Right renal cortex interstitium (tissue), 3 donors: ENCODE results near the gene PRXL2A. TPM values are rescaled to one million over a fixed set of nuclear protein-coding genes. Genes with fewer than 3 reads are reported as not detected.
"Not testable (repeated sequence)": the region's sequence is repeated elsewhere in the genome, so short reads cannot be mapped to it uniquely, and the experiment has no call there.

Experiments used
- DNase-seq, 3 donors: peaks; one replicate each; pipeline ENCODE4 v3.0.0-alpha.2; 2013; ENCODE audit warnings: low read depth in 3 of 3, low spot score in 2 of 3
- polyA plus RNA-seq, 3 donors: library from polyadenylated mRNA; unstranded; fragments of 120-200 nt; gene quantifications; one replicate each; pipeline ENCODE4 v1.2.1, GENCODE V29; 2013; ENCODE audit not compliant: insufficient read length in 3 of 3

PRXL2A gene
- polyA plus RNA-seq, 3 donors, result 116 to 134 (median 124) TPM

- no peak for DNase-seq
These were observed 65.6 kb downstream of the PRXL2A start for GRCh38 chr10:80473692-80474596.

GRCh38 chr10:80474597-80474910 is 66.2 kb downstream of the PRXL2A start:
- DNase-seq, result no peak

- no peak for DNase-seq
These were observed 66.6 kb downstream of the PRXL2A start for GRCh38 chr10:80474941-80475340.

DNA sequence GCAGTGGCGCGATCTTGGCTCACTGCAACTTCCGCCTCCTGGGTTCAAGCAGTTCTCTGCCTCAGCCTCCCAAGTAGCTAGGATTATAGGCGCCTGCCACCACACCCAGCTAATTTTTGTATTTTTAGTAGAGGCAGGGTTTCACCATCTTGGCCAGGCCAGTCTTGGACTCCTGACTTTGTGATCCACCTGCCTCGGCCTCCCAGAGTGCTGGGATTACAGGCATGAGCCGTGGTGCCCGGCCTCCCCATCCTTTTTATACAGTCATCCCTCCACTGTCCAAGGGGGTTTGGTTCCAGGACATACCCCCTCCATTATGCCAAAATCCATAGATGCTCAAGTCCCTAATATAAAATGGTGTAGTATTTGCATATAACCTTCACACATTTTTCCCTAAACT is 67.3 kb downstream of the PRXL2A start:
- DNase-seq, result not testable (repeated sequence)

- no peak for DNase-seq
These were observed 68.3 kb downstream of the PRXL2A start for GRCh38 chr10:80476685-80477084.

- DNase-seq, result no peak
These were observed 69.5 kb downstream of the PRXL2A start for GRCh38 chr10:80477813-80478212.

- DNase-seq, result not testable (repeated sequence)
These were observed 72.0 kb downstream of the PRXL2A start for GRCh38 chr10:80480373-80480772.

DNA sequence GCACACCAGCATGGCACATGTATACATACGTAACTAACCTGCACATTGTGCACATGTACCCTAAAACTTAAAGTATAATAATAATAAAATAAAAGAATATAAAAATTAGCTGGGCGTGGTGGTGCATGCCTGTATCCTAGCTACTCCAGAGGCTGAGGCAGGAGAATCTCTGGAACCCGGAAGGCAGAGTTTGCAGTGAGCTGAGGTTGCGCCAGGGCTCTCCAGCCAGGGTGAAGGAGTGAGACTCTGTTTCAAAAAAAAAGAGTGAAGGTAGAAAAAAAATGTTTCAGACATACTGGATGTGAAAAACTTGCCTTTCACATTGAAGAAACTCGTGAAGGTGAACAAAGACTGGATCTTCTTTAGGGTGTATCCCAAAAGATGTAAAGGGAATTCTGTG is 72.5 kb downstream of the PRXL2A start:
- no peak for DNase-seq

- DNase-seq, result no peak
These were observed 75.9 kb downstream of the PRXL2A start for GRCh38 chr10:80484243-80484642.

DNA sequence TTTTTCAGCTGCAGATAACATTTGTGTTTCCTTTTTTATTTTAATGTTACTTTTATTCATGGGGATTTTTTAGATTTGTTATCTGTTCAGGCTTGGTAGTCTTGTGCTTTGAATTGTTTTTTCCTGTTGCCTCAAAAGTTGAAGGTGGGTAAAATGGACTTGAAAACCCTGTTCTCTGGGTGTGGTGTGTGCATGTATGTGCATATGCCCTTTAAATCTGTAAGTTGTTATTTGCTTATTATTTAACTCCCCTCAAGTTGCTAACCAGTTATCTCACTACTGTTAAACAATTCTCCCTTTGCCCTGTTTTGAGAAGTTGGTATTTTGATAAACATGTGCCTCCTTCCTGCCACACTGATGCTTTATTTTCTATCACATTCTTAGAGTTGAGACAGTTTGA is 76.3 kb downstream of the PRXL2A start:
- no peak for DNase-seq

DNA sequence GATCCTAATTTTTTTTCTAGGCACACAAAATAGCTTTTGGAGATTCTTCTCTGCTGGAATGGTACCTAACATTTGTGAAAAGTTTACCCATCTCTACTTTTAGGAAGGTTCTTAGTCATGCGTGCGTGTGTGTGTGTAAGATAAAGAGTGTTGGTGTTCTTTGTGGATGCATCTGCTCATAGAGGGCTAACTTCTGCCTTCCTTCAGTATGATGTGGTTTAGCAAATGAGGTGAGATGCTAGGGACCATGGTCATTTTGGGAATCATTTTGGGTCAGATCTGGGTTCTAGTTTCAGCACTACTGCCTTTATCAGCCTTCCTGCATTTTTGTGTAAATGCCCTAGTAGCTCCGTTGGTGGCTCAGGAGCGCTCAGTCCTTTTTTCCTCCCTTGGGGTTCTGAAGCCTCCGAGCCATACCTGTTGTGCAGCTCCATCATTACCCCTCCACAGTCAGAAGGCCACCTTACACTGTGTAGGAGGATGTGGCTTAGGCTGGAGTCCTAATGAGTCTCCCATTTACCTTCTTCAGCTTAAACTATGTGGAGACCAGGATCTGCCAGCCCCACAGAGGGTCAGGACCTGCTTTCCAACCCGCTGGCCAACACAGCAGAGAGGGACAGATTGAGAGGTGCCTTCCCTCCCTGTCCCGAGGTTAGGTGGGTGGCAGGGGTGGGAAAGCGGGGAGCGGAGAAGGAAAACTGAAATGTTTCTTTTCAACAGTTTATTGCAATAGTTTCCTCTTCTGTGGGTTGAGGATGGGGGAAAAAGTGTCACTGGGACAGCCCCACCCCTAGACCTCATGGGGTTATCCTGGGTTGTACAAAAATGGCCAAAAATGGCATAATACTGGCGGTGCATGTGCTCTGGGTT is 77.0 kb downstream of the PRXL2A start:
- DNase-seq, result no peak

- no peak for DNase-seq
These were observed 77.8 kb downstream of the PRXL2A start for GRCh38 chr10:80485946-80486764.

Other genes starting within 250 kb of the PRXL2A start
- 100 to 1,000 TPM; 123 to 144 (median 140) TPM for gene ANXA11, start 203.0 kb upstream of the PRXL2A start, polyA plus RNA-seq
- gene MAT1A, start 118.9 kb upstream of the PRXL2A start, polyA plus RNA-seq, result 1 to 10 TPM in 2 of 3 donors, under 1 TPM in 1; 0.67 to 1.2 (median 1.1) TPM
- gene DYDC1, start 51.8 kb upstream of the PRXL2A start, polyA plus RNA-seq, result under 1 TPM; 0.37 to 0.90 (median 0.49) TPM
- gene DYDC2, start 51.8 kb upstream of the PRXL2A start, polyA plus RNA-seq, result 1 to 10 TPM; 2.4 to 4.0 (median 3.1) TPM
- 10 to 100 TPM; 81.6 to 86.2 (median 85.7) TPM for gene TSPAN14, start 45.8 kb downstream of the PRXL2A start, polyA plus RNA-seq
- under 1 TPM; 0.04 to 0.14 (median 0.12) TPM for gene SH2D4B, start 129.4 kb downstream of the PRXL2A start, polyA plus RNA-seq